IMR-90 (cell line): ENCODE data around the gene TMEM184B. TPM values are rescaled to one million over a fixed set of nuclear protein-coding genes. Genes with fewer than 3 reads are reported as not detected.

Experiments
- ATAC-seq: fragments of 200-7000 bp; cut with Tn5 transposase; 2 replicates; pipeline ENCODE4 v1.9.1; 2020; ENCODE audit warnings: low read depth, mild to moderate bottlenecking, moderate library complexity
- BruUV-seq: library from RNA; stranded (reverse); fragments of 400-500 nt; replicated peaks from 2 replicates; lab custom pipeline; 2021; lab: Mats Ljungman, UMichigan
- CTCF ChIA-PET: fragments of 300-600 bp; formaldehyde crosslinking; extraction: SDS; loops from one replicate; lab custom pipeline; 2021; ENCODE audit warnings: antibody characterized with exemption; lab: Yijun Ruan, JAX
- POLR2A ChIA-PET: fragments of 300-600 bp; sonication (Branson Sonifier 250); formaldehyde crosslinking; loops from one replicate; lab custom pipeline; 2022; ENCODE audit warnings: antibody characterized with exemption; ENCODE audit not compliant: unreplicated experiment; lab: Charles Lee
- DNase-seq: peaks from one replicate; pipeline ENCODE4 v3.0.0; 2013
- H2AFZ ChIP-seq: replicated peaks from 2 replicates; pipeline ENCODE3; 2013; ENCODE audit warnings: low read length, mild to moderate bottlenecking; ENCODE audit not compliant: poor library complexity
- H2AK5ac ChIP-seq: 2 replicates; pipeline ENCODE4 v1.6.1; 2013; ENCODE audit warnings: low read depth, low read length, inconsistent platforms
- H2AK9ac ChIP-seq: replicated peaks from 2 replicates; pipeline ENCODE3; 2013; ENCODE audit warnings: mild to moderate bottlenecking, low read depth, low read length, moderate library complexity; ENCODE audit not compliant: poor library complexity
- H2BK120ac ChIP-seq: 2 replicates; pipeline ENCODE4 v1.6.1; 2013; ENCODE audit warnings: low read depth, low read length, inconsistent platforms
- H2BK15ac ChIP-seq: 3 replicates; pipeline ENCODE4 v1.6.1; 2013; ENCODE audit warnings: low read depth, low read length, inconsistent platforms
- H2BK20ac ChIP-seq: 2 replicates; pipeline ENCODE4 v1.6.1; 2013; ENCODE audit warnings: low read depth, mild to moderate bottlenecking, inconsistent platforms, low read length, moderate library complexity
- H2BK5ac ChIP-seq: 2 replicates; pipeline ENCODE4 v1.6.1; 2013; ENCODE audit warnings: mild to moderate bottlenecking, low read depth, low read length, inconsistent platforms; ENCODE audit not compliant: poor library complexity, severe bottlenecking
- H3K14ac ChIP-seq: replicated peaks from 2 replicates; pipeline ENCODE4 v1.6.1; 2013; ENCODE audit warnings: low read depth, low read length, inconsistent platforms
- H3K18ac ChIP-seq: 2 replicates; pipeline ENCODE4 v1.6.1; 2013; ENCODE audit warnings: low read depth, low read length, control low read depth
- H3K23ac ChIP-seq: 2 replicates; pipeline ENCODE4 v1.6.1; 2013; ENCODE audit warnings: low read depth, low read length, inconsistent platforms
- H3K27ac ChIP-seq: 2 replicates; pipeline ENCODE4 v1.5.1; 2013; ENCODE audit warnings: mild to moderate bottlenecking, control low read depth, low read length; ENCODE audit not compliant: insufficient read depth
- H3K27me3 ChIP-seq: 2 replicates; pipeline ENCODE4 v1.6.1; 2013; ENCODE audit warnings: low read length; ENCODE audit not compliant: control insufficient read depth, insufficient read depth
- H3K36me3 ChIP-seq: 2 replicates; pipeline ENCODE4 v1.6.1; 2013; ENCODE audit warnings: low read length, mixed read lengths; ENCODE audit not compliant: control insufficient read depth, insufficient read depth
- H3K4ac ChIP-seq: 2 replicates; pipeline ENCODE4 v1.6.1; 2013; ENCODE audit warnings: low read depth, low read length, inconsistent platforms
- H3K4me1 ChIP-seq: 2 replicates; pipeline ENCODE4 v1.6.1; 2013; ENCODE audit warnings: low read length, mixed read lengths; ENCODE audit not compliant: control insufficient read depth, insufficient read depth
- H3K4me2 ChIP-seq: 2 replicates; pipeline ENCODE4 v1.6.1; 2013; ENCODE audit warnings: low read depth, mild to moderate bottlenecking, control low read depth, low read length, moderate library complexity
- H3K4me3 ChIP-seq: 2 replicates; pipeline ENCODE4 v1.5.1; 2013; ENCODE audit warnings: low read depth, mild to moderate bottlenecking, control low read depth, low read length, moderate library complexity; ENCODE audit not compliant: insufficient read depth
- H3K56ac ChIP-seq: 2 replicates; pipeline ENCODE4 v1.6.1; 2013; ENCODE audit warnings: low read length, inconsistent platforms; ENCODE audit not compliant: insufficient read depth; ENCODE audit errors: extremely low read depth
- H3K79me1 ChIP-seq, 2 experiments: 2 replicates each; pipeline ENCODE4 v1.6.1; 2013; ENCODE audit warnings: low read length in 2 of 2, inconsistent platforms in 1 of 2, low read depth in 1 of 2
- H3K9ac ChIP-seq: 2 replicates; pipeline ENCODE4 v1.6.1; 2013; ENCODE audit warnings: low read depth, low read length, control low read depth
- H3K9me1 ChIP-seq: 2 replicates; pipeline ENCODE4 v1.6.1; 2013; ENCODE audit warnings: low read length, inconsistent platforms; ENCODE audit not compliant: insufficient read depth
- H3K9me3 ChIP-seq: 2 replicates; pipeline ENCODE4 v1.6.1; 2013; ENCODE audit warnings: low read length; ENCODE audit not compliant: control insufficient read depth, insufficient read depth
- H4K20me1 ChIP-seq: 2 replicates; pipeline ENCODE4 v1.6.1; 2013; ENCODE audit warnings: low read length, inconsistent platforms; ENCODE audit not compliant: insufficient read depth
- H4K5ac ChIP-seq: 2 replicates; pipeline ENCODE4 v1.6.1; 2013; ENCODE audit warnings: mild to moderate bottlenecking, low read depth, low read length, control low read depth
- H4K8ac ChIP-seq, 2 experiments: 2 replicates each; pipeline ENCODE4 v1.6.1; 2013; ENCODE audit warnings: low read depth in 2 of 2, low read length in 2 of 2, control low read depth in 1 of 2, inconsistent platforms in 1 of 2
- H4K91ac ChIP-seq: 2 replicates; pipeline ENCODE4 v1.6.1; 2013; ENCODE audit warnings: low read depth, low read length, inconsistent platforms; ENCODE audit not compliant: insufficient read depth
- BHLHE40 ChIP-seq: fragments of 150-350 bp; IDR thresholded peaks from 2 replicates; pipeline ENCODE4 v1.6.1; 2016; ENCODE audit warnings: mild to moderate bottlenecking, low read depth, low read length
- CEBPB ChIP-seq: IDR thresholded peaks from 2 replicates; pipeline ENCODE4 v1.6.1; 2012; ENCODE audit warnings: low read depth, low read length, improper control_type of control experiment
- CHD1 ChIP-seq: IDR thresholded peaks from 2 replicates; pipeline ENCODE4 v1.6.1; 2012; ENCODE audit warnings: low read depth, low read length, improper control_type of control experiment
- CTCF ChIP-seq: conservative IDR thresholded peaks from 2 replicates; pipeline ENCODE4 v1.5.1; 2012; ENCODE audit warnings: mild to moderate bottlenecking, low read depth, low read length, improper control_type of control experiment
- ELK1 ChIP-seq: fragments of 150-350 bp; IDR thresholded peaks from 2 replicates; pipeline ENCODE4 v1.6.1; 2016; ENCODE audit warnings: low read depth, mild to moderate bottlenecking, low read length, moderate library complexity, borderline replicate concordance
- FOS ChIP-seq: fragments of 150-350 bp; IDR thresholded peaks from 2 replicates; pipeline ENCODE4 v1.6.1; 2016; ENCODE audit warnings: low read depth, low read length
- MAFK ChIP-seq: IDR thresholded peaks from 2 replicates; pipeline ENCODE4 v1.6.1; 2012; ENCODE audit warnings: low read depth, low read length, improper control_type of control experiment
- MAZ ChIP-seq: IDR thresholded peaks from 2 replicates; pipeline ENCODE4 v1.6.1; 2012; ENCODE audit warnings: low read depth, mild to moderate bottlenecking, low read length, improper control_type of control experiment, moderate library complexity, borderline replicate concordance
- MXI1 ChIP-seq: IDR thresholded peaks from 2 replicates; pipeline ENCODE4 v1.6.1; 2012; ENCODE audit warnings: low read depth, mild to moderate bottlenecking, low read length, moderate library complexity, borderline replicate concordance
- NFE2L2 ChIP-seq: fragments of 150-350 bp; IDR thresholded peaks from 2 replicates; pipeline ENCODE4 v1.6.1; 2016; ENCODE audit warnings: low read depth, mild to moderate bottlenecking, low read length
- POLR2A ChIP-seq: IDR thresholded peaks from 2 replicates; pipeline ENCODE4 v1.6.1; 2012; ENCODE audit warnings: mild to moderate bottlenecking, low read depth, low read length
- RAD21 ChIP-seq: IDR thresholded peaks from 2 replicates; pipeline ENCODE4 v1.6.1; 2012; ENCODE audit warnings: low read length, improper control_type of control experiment
- RCOR1 ChIP-seq: IDR thresholded peaks from 2 replicates; pipeline ENCODE4 v1.6.1; 2012; ENCODE audit warnings: mild to moderate bottlenecking, low read length, improper control_type of control experiment; ENCODE audit not compliant: insufficient replicate concordance
- RFX5 ChIP-seq: IDR thresholded peaks from 2 replicates; pipeline ENCODE4 v1.8.0; 2012; ENCODE audit warnings: low read depth, mild to moderate bottlenecking, low read length, moderate library complexity
- SMC3 ChIP-seq: fragments of 150-350 bp; IDR thresholded peaks from 2 replicates; pipeline ENCODE4 v1.6.1; 2016; ENCODE audit warnings: low read depth, mild to moderate bottlenecking, antibody characterized with exemption, low read length, moderate library complexity
- USF2 ChIP-seq: fragments of 150-350 bp; IDR thresholded peaks from 2 replicates; pipeline ENCODE4 v1.6.1; 2017; ENCODE audit warnings: mild to moderate bottlenecking, antibody characterized with exemption, low read length, low read depth
- WGBS, 2 experiments: methylation state at CpG; one replicate each; pipeline versions ENCODE4 v1.1.5 to v1.1.7; 2013; ENCODE audit warnings: missing lambda C conversion rate in 2 of 2; ENCODE audit not compliant: insufficient read length in 1 of 2; ENCODE audit errors: extremely low coverage in 2 of 2; 5-methylcytosine and 5-hydroxymethylcytosine counted together
- dilution Hi-C: fragments of 300-500 bp; cut with HindIII; formaldehyde crosslinking; loops from one replicate; pipeline ENCODE4 v1.14.3; 2018; ENCODE audit warnings: low sequenced_read_pairs; ENCODE audit not compliant: unreplicated experiment
- in situ Hi-C: fragments of 300-500 bp; cut with MboI; formaldehyde crosslinking; loops from 3 replicates; pipeline ENCODE4 v1.14.3; 2019; ENCODE audit warnings: low sequenced_read_pairs, inconsistent platforms, mixed read lengths
- intact Hi-C: fragments of 100-400 bp; cut with micrococcal nuclease; formaldehyde crosslinking; loops from 2 replicates; pipeline ENCODE4 v1.10.0; 2022
- polyA plus RNA-seq, 3 experiments: library from polyadenylated mRNA; depleted of rRNA; stranded (reverse); fragments of >200 nt; gene quantifications; 2 replicates each; pipeline ENCODE4 v1.2.3, GENCODE V29; 2012; ENCODE audit warnings: low replicate concordance in 1 of 3
- total RNA-seq: library from RNA; depleted of rRNA; stranded (reverse); fragments of >200 nt; gene quantifications from 2 replicates; pipeline ENCODE4 v1.2.3, GENCODE V29; 2012

TMEM184B gene
- total and polyA plus RNA-seq, 2 of the 4 experiments (the other 2 are of a cell fraction) = 9.1 to 81.1 TPM

- ChIA-PET POLR2A (no interaction called here), CTCF (no interaction called here)
- peak overlapping the region; percentile 35 for H2AK5ac ChIP-seq
- peaks cover 65% of the 10 kb centered on the region for H3K36me3 ChIP-seq
- peak overlapping the region; percentile 64 for H2AFZ ChIP-seq
- TF ChIP-seq CTCF (no peak), RFX5 (no peak), CHD1 (no peak), RCOR1 (no peak), CEBPB (no peak), FOS (no peak), NFE2L2 (no peak), MAFK (no peak), MXI1 (no peak), USF2 (no peak), MAZ (no peak), POLR2A (no peak), RAD21 (no peak), BHLHE40 (no peak), SMC3 (no peak), ELK1 (no peak)
- DNase-seq (peak; percentile 45), ATAC-seq (no peak)
- no peaks in the 10 kb centered on the region for H3K9me3 ChIP-seq
- H4K20me1 ChIP-seq = peaks cover 5% of the 10 kb centered on the region; the same call in 1 of the 2 replicates
- no peak overlapping the region for H4K91ac ChIP-seq
- no peak overlapping the region for H2BK120ac ChIP-seq
- no peak overlapping the region for H2AK9ac ChIP-seq
- no peak overlapping the region for H3K23ac ChIP-seq
- peaks cover 25 to 94% of the 10 kb centered on the region in 2 experiments for H3K79me1 ChIP-seq
- no peak overlapping the region for H3K9ac ChIP-seq
- no peak overlapping the region for H2BK5ac ChIP-seq
- H4K8ac ChIP-seq = no peak overlapping the region
- H2BK15ac ChIP-seq = no peak overlapping the region
- no peak overlapping the region for H3K4ac ChIP-seq
- H3K27ac ChIP-seq = no peak overlapping the region
- intact Hi-C loops (no loop called here), in situ Hi-C loops (no loop called here), dilution Hi-C loops (no loop called here)
- 92% methylated on average over 2 of the region's 6 CpGs; no CpG with 5 or more reads in 1 of the 2 experiments for WGBS, 2 experiments
- H3K14ac ChIP-seq = no peak overlapping the region
- BruUV-seq = no TSS peak
- H4K5ac ChIP-seq = no peak overlapping the region
- H3K4me1 ChIP-seq = peaks cover 16% of the 10 kb centered on the region
- H3K56ac ChIP-seq = no peak overlapping the region
- H3K4me2 ChIP-seq = no peak overlapping the region
- H3K9me1 ChIP-seq = peaks cover 27% of the 10 kb centered on the region
- H3K4me3 ChIP-seq = no peak overlapping the region
- no peak overlapping the region for H2BK20ac ChIP-seq
- no peaks in the 10 kb centered on the region for H3K27me3 ChIP-seq
- H3K18ac ChIP-seq = no peak overlapping the region
Measured at GRCh38 chr22:38233427-38233826, 39.4 kb downstream of the TMEM184B start.
